ENCODE results near the gene ITPR3. TPM values are rescaled to one million over a fixed set of nuclear protein-coding genes. Genes with fewer than 3 reads are reported as not detected.

ITPR3 gene
- polyA plus RNA-seq, 1 of the 3 experiments (the other 2 are of a cell fraction): 8.1 TPM

- TF ChIP-seq JUND (IDR thresholded peaks at IDR 0.05) (no peak), FOXJ3 (CRISPR knock-in tag; IDR thresholded peaks at IDR 0.05) (no peak), CHD2 (IDR thresholded peaks at IDR 0.05; ENCODE audit: low read length, partially characterized antibody) (no peak), GATA2 (CRISPR knock-in tag; IDR thresholded peaks at IDR 0.05) (no peak), USF2 (IDR thresholded peaks at IDR 0.05; ENCODE audit: borderline replicate concordance, low read depth, low read length) (no peak), ELF1 (IDR thresholded peaks at IDR 0.05) (no peak), IRF3 (IDR thresholded peaks at IDR 0.05; ENCODE audit: low read depth, low read length) (no peak), GABPA (IDR thresholded peaks at IDR 0.05; ENCODE audit: low read depth) (no peak), RCOR1 (IDR thresholded peaks at IDR 0.05; ENCODE audit: low read length) (no peak), YY1 (IDR thresholded peaks at IDR 0.05; ENCODE audit: low read depth) (no peak), TEAD4 (IDR thresholded peaks at IDR 0.05; ENCODE audit: borderline replicate concordance, insufficient read depth) (no peak), USF1 (IDR thresholded peaks at IDR 0.05; ENCODE audit: borderline replicate concordance, low read depth) (no peak)
- TF ChIP-seq, protein P1, sequence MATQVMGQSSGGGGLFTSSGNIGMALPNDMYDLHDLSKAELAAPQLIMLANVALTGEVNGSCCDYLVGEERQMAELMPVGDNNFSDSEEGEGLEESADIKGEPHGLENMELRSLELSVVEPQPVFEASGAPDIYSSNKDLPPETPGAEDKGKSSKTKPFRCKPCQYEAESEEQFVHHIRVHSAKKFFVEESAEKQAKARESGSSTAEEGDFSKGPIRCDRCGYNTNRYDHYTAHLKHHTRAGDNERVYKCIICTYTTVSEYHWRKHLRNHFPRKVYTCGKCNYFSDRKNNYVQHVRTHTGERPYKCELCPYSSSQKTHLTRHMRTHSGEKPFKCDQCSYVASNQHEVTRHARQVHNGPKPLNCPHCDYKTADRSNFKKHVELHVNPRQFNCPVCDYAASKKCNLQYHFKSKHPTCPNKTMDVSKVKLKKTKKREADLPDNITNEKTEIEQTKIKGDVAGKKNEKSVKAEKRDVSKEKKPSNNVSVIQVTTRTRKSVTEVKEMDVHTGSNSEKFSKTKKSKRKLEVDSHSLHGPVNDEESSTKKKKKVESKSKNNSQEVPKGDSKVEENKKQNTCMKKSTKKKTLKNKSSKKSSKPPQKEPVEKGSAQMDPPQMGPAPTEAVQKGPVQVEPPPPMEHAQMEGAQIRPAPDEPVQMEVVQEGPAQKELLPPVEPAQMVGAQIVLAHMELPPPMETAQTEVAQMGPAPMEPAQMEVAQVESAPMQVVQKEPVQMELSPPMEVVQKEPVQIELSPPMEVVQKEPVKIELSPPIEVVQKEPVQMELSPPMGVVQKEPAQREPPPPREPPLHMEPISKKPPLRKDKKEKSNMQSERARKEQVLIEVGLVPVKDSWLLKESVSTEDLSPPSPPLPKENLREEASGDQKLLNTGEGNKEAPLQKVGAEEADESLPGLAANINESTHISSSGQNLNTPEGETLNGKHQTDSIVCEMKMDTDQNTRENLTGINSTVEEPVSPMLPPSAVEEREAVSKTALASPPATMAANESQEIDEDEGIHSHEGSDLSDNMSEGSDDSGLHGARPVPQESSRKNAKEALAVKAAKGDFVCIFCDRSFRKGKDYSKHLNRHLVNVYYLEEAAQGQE (IDR thresholded peaks at IDR 0.05; ENCODE audit: low read depth, low read length): no peak
- Histone ChIP-seq H3K27me3 (ENCODE audit: insufficient read depth) (peaks cover 74% of the 10 kb centered on the region), H3K4me3 (ENCODE audit: low read depth in 2 of 2, low read length in 1 of 2) (no peak overlapping the region), H3K9me2 (no peaks in the 10 kb centered on the region), H3K27ac (ENCODE audit: low read depth in 2 of 2, low read length in 1 of 2) (no peak overlapping the region), H3K4me1 (ENCODE audit: control insufficient read depth in 1 of 2, insufficient read depth in 2 of 2, low read depth in 1 of 2, low read length in 1 of 2) (no peaks in the 10 kb centered on the region; a peak in 1 of 4 replicates), H3K36me3 (replicated peaks in 1 of 2; ENCODE audit: control insufficient read depth in 1 of 2, insufficient read depth in 2 of 2, low read length in 1 of 2) (no peaks in the 10 kb centered on the region), H3F3A (replicated peaks; ENCODE audit: insufficient read depth) (no peaks in the 10 kb centered on the region), H3K9ac (no peak overlapping the region), H2AFZ (ENCODE audit: low read depth) (no peak overlapping the region), H4K20me1 (ENCODE audit: insufficient read depth) (no peaks in the 10 kb centered on the region), H3K9me3 (no peaks in the 10 kb centered on the region), H3K79me2 (ENCODE audit: insufficient read depth) (no peaks in the 10 kb centered on the region), H3K4me2 (no peak overlapping the region)
- CTCF ChIA-PET: interaction anchor here (0.8 to 3.4 kb wide), 7 partner anchors 12 to 138 kb away, joined by 3 to 21 read pairs (median 4); partner anchors contain the start of gene UQCC2
- DNase-seq: no peak
- WGBS (ENCODE audit: low lambda C conversion rate): 10% methylated on average over 3 of the region's 3 CpGs
- POLR2A ChIA-PET: no interaction called here
These were observed 102.4 kb downstream of the ITPR3 start for GRCh38 chr6:33723371-33724085.
